Right cardiac atrium (tissue), 5 donors: Measurements from ENCODE around the gene OR11A1. TPM values are rescaled to one million over a fixed set of nuclear protein-coding genes. Genes with fewer than 3 reads are reported as not detected.

ENCODE experiments used
- ATAC-seq, 2 donors: fragments of 200-7000 bp; cut with Tn5 transposase; one replicate each; pipeline versions ENCODE4 v1.8.0 to v1.9.1; 2020; ENCODE audit warnings: moderate library complexity in 2 of 2, mild to moderate bottlenecking in 1 of 2
- DNase-seq, 3 donors: peaks; one replicate each; pipeline ENCODE4 v3.0.0-alpha.2; 2020
- H3K27ac ChIP-seq: one replicate; pipeline ENCODE4 v1.5.1; 2013; ENCODE audit warnings: mild to moderate bottlenecking, low read length, control low read depth, moderate library complexity
- H3K27me3 ChIP-seq: one replicate; pipeline ENCODE4 v1.6.1; 2013; ENCODE audit not compliant: control insufficient read depth, insufficient read depth
- H3K4me1 ChIP-seq: one replicate; pipeline ENCODE4 v1.6.1; 2013; ENCODE audit warnings: low read length; ENCODE audit not compliant: control insufficient read depth, insufficient read depth
- H3K4me3 ChIP-seq: one replicate; pipeline ENCODE4 v1.5.1; 2013; ENCODE audit warnings: low read length, control low read depth
- H3K9me3 ChIP-seq: one replicate; pipeline ENCODE4 v1.6.1; 2013; ENCODE audit warnings: low read length; ENCODE audit not compliant: control insufficient read depth
- WGBS: extraction: QIAGEN DNeasy Blood & Tissue Kit; methylation state at CpG from one replicate; pipeline ENCODE4 v1.1.7; 2013; 5-methylcytosine and 5-hydroxymethylcytosine counted together
- intact Hi-C, 4 donors: fragments of 100-400 bp; cut with DNase I; formaldehyde crosslinking; loops; one replicate each; pipeline versions ENCODE4 v1.11.0 to v1.14.0; 2022 to 2023
- polyA plus RNA-seq: library from polyadenylated mRNA; stranded (reverse); fragments of 200-250 nt; gene quantifications from one replicate; pipeline ENCODE4 v1.2.3, GENCODE V29; 2013
- total RNA-seq, 4 donors: library from RNA; stranded (reverse); fragmentation: NEBNext Ultra II Directional; extraction: Animal tissue kit (Norgen Biotek cat#: 25700); gene quantifications; one replicate each; pipeline ENCODE4 v1.2.1, GENCODE V29; 2021
- donor health status: healthy with polysubstance abuse.
- donor health status: DM: no; HTN: yes; CAD: no.
- donor health status: DM: no; HTN: no; CAD: no.
- donor health status: DM: no; HTN: yes; CAD: no; lungs with severe emphysema.
- donor health status: DM: yes; HTN: yes; CAD: no.

OR11A1 gene
- total and polyA plus RNA-seq, 5 donors = not detected

DNA sequence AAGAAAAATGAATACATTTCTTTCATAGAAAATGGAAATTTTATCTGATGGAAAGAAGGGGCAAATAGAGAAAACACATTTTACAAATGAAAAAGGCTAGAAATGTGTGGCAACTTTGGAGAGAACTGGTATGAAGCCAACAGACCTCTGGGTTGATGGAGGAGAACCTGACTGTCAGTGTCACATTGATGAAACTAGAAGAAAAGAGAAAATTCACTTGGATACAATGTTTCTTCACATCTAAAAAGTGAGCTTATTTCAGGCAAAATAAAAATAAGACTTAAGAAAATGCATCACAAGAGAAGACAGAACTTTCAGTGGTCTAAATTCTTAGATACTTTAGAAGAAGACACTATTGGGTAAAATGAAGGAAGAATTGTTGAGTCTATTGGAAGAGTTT is 61.5 kb downstream of the OR11A1 start, which contains the start of gene OR12D2:
Gene OR12D2 (plus strand): TSS at position 301 of the 400 bp plus-strand sequence. CDS start 1,069 bp downstream, outside the sequence.
- no peak within 1 kb of the TSS for H3K27ac ChIP-seq
- H3K4me1 ChIP-seq = no peaks in the 10 kb centered on the region
- no peaks in the 10 kb centered on the region for H3K9me3 ChIP-seq
- ATAC-seq = no peak
- no peak within 1 kb of the TSS for H3K4me3 ChIP-seq
- intact Hi-C loops = no loop called here
- no peaks in the 10 kb centered on the region for H3K27me3 ChIP-seq
- no peak for DNase-seq

DNA sequence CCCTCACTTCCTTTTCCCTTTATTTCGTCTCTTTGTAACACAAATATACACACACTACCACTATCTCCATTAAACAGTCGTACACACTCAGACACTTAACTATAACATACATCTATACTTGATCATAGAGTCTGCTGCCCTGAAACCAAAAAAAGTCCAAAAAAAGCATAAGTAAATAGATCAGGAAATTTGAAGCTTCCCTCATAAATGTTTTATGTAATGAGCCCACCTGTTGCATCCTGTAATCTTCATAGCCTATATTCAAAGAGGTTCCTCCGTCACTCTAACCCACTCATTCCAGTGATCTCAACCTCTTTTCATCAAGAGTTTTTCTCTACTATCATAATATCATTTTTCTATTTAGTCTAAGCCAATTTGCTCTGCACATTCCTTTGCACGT is 68.3 kb downstream of the OR11A1 start:
- H3K9me3 ChIP-seq = no peaks in the 10 kb centered on the region
- ATAC-seq (no peak), DNase-seq (no peak)
- no peaks in the 10 kb centered on the region for H3K4me1 ChIP-seq
- no peak overlapping the region for H3K27ac ChIP-seq
- H3K27me3 ChIP-seq = no peaks in the 10 kb centered on the region
- intact Hi-C loops = no loop called here
- H3K4me3 ChIP-seq = no peak overlapping the region
- 33% methylated on average over 4 of the region's 4 CpGs for WGBS

DNA sequence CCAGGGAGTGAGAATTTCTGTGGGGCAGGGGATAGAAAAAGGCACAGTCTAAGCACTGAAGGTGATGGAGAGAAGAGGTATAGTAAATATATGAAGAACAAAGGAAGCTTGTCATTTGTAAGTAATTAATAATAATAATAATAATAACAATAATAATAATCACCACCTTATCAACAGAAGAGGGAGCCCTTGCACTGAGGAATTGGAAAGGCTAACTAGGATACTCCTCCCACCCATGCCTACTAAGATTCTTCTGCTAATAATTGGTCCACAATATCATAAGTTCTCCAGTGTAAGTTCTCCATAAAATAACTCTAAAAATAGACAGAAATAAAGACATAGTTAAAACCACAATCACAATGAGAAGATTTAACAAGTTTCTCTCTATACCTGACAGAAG is 80.9 kb downstream of the OR11A1 start:
- ATAC-seq = no peak
- H3K9me3 ChIP-seq = no peaks in the 10 kb centered on the region

More for the DNA sequence above, 80.9 kb downstream of the OR11A1 start:
- intact Hi-C loops = no loop called here
- Histone ChIP-seq H3K27ac (no peak overlapping the region), H3K4me1 (no peaks in the 10 kb centered on the region), H3K4me3 (no peak overlapping the region), H3K27me3 (no peaks in the 10 kb centered on the region)
- DNase-seq = no peak

Other genes starting within 250 kb of the OR11A1 start
- gene OR14J1, start 155.4 kb downstream of the OR11A1 start, total RNA-seq = not detected
- gene OR14J1, start 155.4 kb downstream of the OR11A1 start, polyA plus RNA-seq = not detected
- gene OR5V1, start 88.2 kb downstream of the OR11A1 start, total RNA-seq = not detected
- gene OR5V1, start 88.2 kb downstream of the OR11A1 start, polyA plus RNA-seq = not detected
- gene OR12D3, start 81.8 kb downstream of the OR11A1 start, total RNA-seq = not detected
- gene OR12D3, start 81.8 kb downstream of the OR11A1 start, polyA plus RNA-seq = not detected
- not detected for gene OR12D2, start 61.4 kb downstream of the OR11A1 start, total RNA-seq
- not detected for gene OR12D2, start 61.4 kb downstream of the OR11A1 start, polyA plus RNA-seq
- not detected for gene OR12D1, start 42.1 kb downstream of the OR11A1 start, total RNA-seq
- gene OR12D1, start 42.1 kb downstream of the OR11A1 start, polyA plus RNA-seq = not detected
- not detected for gene OR10C1, start 17.8 kb downstream of the OR11A1 start, total RNA-seq
- not detected for gene OR10C1, start 17.8 kb downstream of the OR11A1 start, polyA plus RNA-seq
- gene OR2H1, start 84 bp upstream of the OR11A1 start, total RNA-seq = not detected
- not detected for gene OR2H1, start 84 bp upstream of the OR11A1 start, polyA plus RNA-seq
- not detected for gene MAS1L, start 30.9 kb upstream of the OR11A1 start, total RNA-seq
- gene MAS1L, start 30.9 kb upstream of the OR11A1 start, polyA plus RNA-seq = not detected
- gene UBD, start 102.7 kb upstream of the OR11A1 start, total RNA-seq = not detected
- 0.14 TPM for gene UBD, start 102.7 kb upstream of the OR11A1 start, polyA plus RNA-seq
- not detected for gene OR2H2, start 128.1 kb upstream of the OR11A1 start, total RNA-seq
- gene OR2H2, start 128.1 kb upstream of the OR11A1 start, polyA plus RNA-seq = not detected
- gene GABBR1, start 176.1 kb upstream of the OR11A1 start, total RNA-seq = 10 to 100 TPM; 34.8 to 40.0 (median 36.6) TPM
- gene GABBR1, start 176.1 kb upstream of the OR11A1 start, polyA plus RNA-seq = 37.5 TPM
- 1 to 10 TPM; 1.5 to 2.6 (median 2.2) TPM for gene MOG, start 200.0 kb upstream of the OR11A1 start, total RNA-seq
- 4.8 TPM for gene MOG, start 200.0 kb upstream of the OR11A1 start, polyA plus RNA-seq
- 1 to 10 TPM in 1 of 4 donors, under 1 TPM in 3; 0.32 to 1.8 (median 0.44) TPM for gene ZFP57, start 224.1 kb upstream of the OR11A1 start, total RNA-seq
- gene ZFP57, start 224.1 kb upstream of the OR11A1 start, polyA plus RNA-seq = 0.77 TPM